ENCODE measurements around the gene CYBRD1. TPM values are rescaled to one million over a fixed set of nuclear protein-coding genes. Genes with fewer than 3 reads are reported as not detected.

Gene CYBRD1
- total RNA-seq, 1 donor from 2014 or later, result 47.7 TPM

DNA sequence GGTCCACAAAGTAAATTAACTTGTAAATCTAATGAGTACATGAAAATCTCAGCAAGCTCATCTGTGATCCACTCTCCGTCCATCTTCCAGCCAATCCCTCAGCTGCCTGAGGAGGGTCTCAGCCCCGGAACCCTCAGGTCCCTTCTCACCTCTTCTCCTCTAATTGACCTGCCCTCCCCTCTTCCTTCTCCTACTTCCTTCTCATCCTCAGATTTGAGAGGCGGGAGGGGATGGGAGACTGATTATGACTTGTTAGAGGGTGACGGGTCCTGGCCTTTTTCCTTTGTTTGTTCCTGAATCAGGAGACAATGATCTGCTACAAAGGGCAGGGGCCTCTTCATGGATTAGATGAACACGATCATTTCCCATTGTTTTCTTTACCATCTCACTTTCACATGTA is 80.1 kb downstream of the CYBRD1 start:
- Mint-ChIP-seq H3K27me3 (ENCODE audit: low read depth) (peaks cover 34% of the 10 kb centered on the region), H3K36me3 (no peaks in the 10 kb centered on the region), H3K27ac (no peak overlapping the region), H3K9me3 (peaks cover 4% of the 10 kb centered on the region), H3K4me3 (no peak overlapping the region), H3K4me1 (no peaks in the 10 kb centered on the region)
- DNase-seq (ENCODE audit: low spot score in 2 of 2, unreplicated experiment in 2 of 2), result no peak
- TF ChIP-seq, protein P1, sequence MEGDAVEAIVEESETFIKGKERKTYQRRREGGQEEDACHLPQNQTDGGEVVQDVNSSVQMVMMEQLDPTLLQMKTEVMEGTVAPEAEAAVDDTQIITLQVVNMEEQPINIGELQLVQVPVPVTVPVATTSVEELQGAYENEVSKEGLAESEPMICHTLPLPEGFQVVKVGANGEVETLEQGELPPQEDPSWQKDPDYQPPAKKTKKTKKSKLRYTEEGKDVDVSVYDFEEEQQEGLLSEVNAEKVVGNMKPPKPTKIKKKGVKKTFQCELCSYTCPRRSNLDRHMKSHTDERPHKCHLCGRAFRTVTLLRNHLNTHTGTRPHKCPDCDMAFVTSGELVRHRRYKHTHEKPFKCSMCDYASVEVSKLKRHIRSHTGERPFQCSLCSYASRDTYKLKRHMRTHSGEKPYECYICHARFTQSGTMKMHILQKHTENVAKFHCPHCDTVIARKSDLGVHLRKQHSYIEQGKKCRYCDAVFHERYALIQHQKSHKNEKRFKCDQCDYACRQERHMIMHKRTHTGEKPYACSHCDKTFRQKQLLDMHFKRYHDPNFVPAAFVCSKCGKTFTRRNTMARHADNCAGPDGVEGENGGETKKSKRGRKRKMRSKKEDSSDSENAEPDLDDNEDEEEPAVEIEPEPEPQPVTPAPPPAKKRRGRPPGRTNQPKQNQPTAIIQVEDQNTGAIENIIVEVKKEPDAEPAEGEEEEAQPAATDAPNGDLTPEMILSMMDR (IDR thresholded peaks at IDR 0.05; ENCODE audit: unreplicated experiment), result no peak

Other genes starting within 250 kb of the CYBRD1 start
- gene METTL8, start 88.5 kb upstream of the CYBRD1 start, total RNA-seq, result 39.6 to 42.0 TPM (median 41.6 TPM) in 3 replicates
- 21.5 to 23.1 TPM (median 22.4 TPM) in 3 replicates for gene DCAF17, start 88.2 kb upstream of the CYBRD1 start, total RNA-seq
- 111 to 112 TPM (median 112 TPM) in 3 replicates for gene DYNC1I2, start 165.0 kb downstream of the CYBRD1 start, total RNA-seq